Thyroid gland (tissue), 4 donors: ENCODE results near the gene RNASE1. TPM values are rescaled to one million over a fixed set of nuclear protein-coding genes. Genes with fewer than 3 reads are reported as not detected.

Source experiments
- DNase-seq, 2 donors: peaks; one replicate each; pipeline ENCODE4 v3.0.0-alpha.2; 2019
- H3K27ac ChIP-seq, 3 donors: fragments of 200-600 bp; sonication (generic); 1 replicate in 2 of 3; 2 replicates in 1 of 3; pipeline ENCODE4 v1.5.1; 2016 to 2019; ENCODE audit warnings: mild to moderate bottlenecking in 1 of 3, moderate library complexity in 1 of 3
- H3K27me3 ChIP-seq: fragments of 200-600 bp; sonication (generic); one replicate; pipeline ENCODE4 v1.5.1; 2019
- H3K36me3 ChIP-seq, 2 donors: fragments of 200-600 bp; sonication (generic); one replicate each; pipeline ENCODE4 v1.5.1; 2016 to 2019
- H3K4me1 ChIP-seq, 2 donors: fragments of 200-600 bp; sonication (generic); one replicate each; pipeline ENCODE4 v1.5.1; 2017 to 2019
- H3K4me3 ChIP-seq, 3 donors: fragments of 200-600 bp; sonication (generic); replicated peaks in 1 of 3; 1 replicate in 2 of 3; 2 replicates in 1 of 3; pipeline ENCODE4 v1.5.1; 2016; ENCODE audit warnings: mild to moderate bottlenecking in 1 of 3
- H3K9me3 ChIP-seq: fragments of 200-600 bp; sonication (generic); one replicate; pipeline ENCODE4 v1.5.1; 2017
- CTCF ChIP-seq, 6 experiments: fragments of 200-600 bp in 3 of 6; fragments of 450-650 bp in 3 of 6; sonication (generic) in 3 of 6; IDR thresholded peaks; one replicate each; pipeline ENCODE4 v1.5.1; 2016 to 2019; ENCODE audit warnings: antibody characterized with exemption in 6 of 6, mild to moderate bottlenecking in 2 of 6, inconsistent platforms in 1 of 6, moderate library complexity in 1 of 6
- POLR2A ChIP-seq, 2 donors: fragments of 450-650 bp; IDR thresholded peaks; one replicate each; pipeline ENCODE4 v1.6.1; 2017; ENCODE audit warnings: antibody characterized with exemption in 2 of 2, mild to moderate bottlenecking in 2 of 2, moderate library complexity in 1 of 2
- WGBS, 2 donors: methylation state at CpG; one replicate each; pipeline ENCODE4 v1.1.5; 2017; 5-methylcytosine and 5-hydroxymethylcytosine counted together
- intact Hi-C: fragments of 100-400 bp; cut with DNase I; formaldehyde crosslinking; loops from one replicate; pipeline ENCODE4 v1.15.1; 2023
- total RNA-seq, 4 donors: library from RNA; depleted of rRNA; stranded (reverse); fragments of >200 nt; gene quantifications; one replicate each; pipeline ENCODE4 v1.2.3, GENCODE V29; 2016

The RNASE1 gene
- total RNA-seq, 4 donors from 2014 or later: 69.0 to 208 (median 133) TPM

DNA sequence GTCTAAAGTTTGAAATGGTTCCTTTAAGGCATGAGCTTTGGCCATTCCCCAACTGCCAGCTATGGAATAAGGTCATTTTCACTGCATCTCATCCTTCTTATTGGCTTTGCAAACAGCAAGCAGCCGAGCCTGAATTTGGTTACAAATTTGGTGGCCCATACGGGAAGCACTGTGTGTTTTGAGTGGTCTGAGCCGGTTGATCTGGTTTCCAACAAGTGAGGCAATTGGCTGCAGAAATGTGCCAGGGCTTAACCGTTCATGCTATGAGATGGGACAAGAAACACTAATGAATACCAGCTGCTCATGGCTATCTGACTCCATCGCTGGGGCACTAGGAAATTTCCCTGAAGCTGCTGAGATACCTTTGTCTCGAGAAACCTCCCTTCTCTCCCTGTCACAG lies 47.6 kb downstream of the RNASE1 start:
- H3K36me3 ChIP-seq: no peaks in the 10 kb centered on the region
- peaks cover 3 to 8% of the 10 kb centered on the region in 2 donors for H3K4me1 ChIP-seq
- intact Hi-C loops: no loop called here
- TF ChIP-seq POLR2A (IDR thresholded peaks at IDR 0.05) (no peak), CTCF (IDR thresholded peaks at IDR 0.05) (no peak)
- 38 to 45% methylated on average over 6 of the region's 6 CpGs for WGBS, 2 donors
- no peaks in the 10 kb centered on the region for H3K9me3 ChIP-seq
- H3K4me3 ChIP-seq: no peak overlapping the region
- H3K27ac ChIP-seq: no peak overlapping the region
- peak; percentile 21 to 35 for DNase-seq
- H3K27me3 ChIP-seq: no peaks in the 10 kb centered on the region

- no peaks in the 10 kb centered on the region for H3K27me3 ChIP-seq
- peaks cover 3 to 8% of the 10 kb centered on the region in 2 donors for H3K4me1 ChIP-seq
- no peak overlapping the region for H3K27ac ChIP-seq
- no peaks in the 10 kb centered on the region for H3K9me3 ChIP-seq
- WGBS, 2 donors: 57 to 64% methylated on average over 2 of the region's 2 CpGs
- peak; percentile 17 to 18 for DNase-seq
- no peak for TF ChIP-seq CTCF (IDR thresholded peaks at IDR 0.05)
- H3K36me3 ChIP-seq: no peaks in the 10 kb centered on the region
- H3K4me3 ChIP-seq: no peak overlapping the region
- intact Hi-C loops: no loop called here
Measured at GRCh38 chr14:20754308-20754707, 48.3 kb downstream of the RNASE1 start.

DNA sequence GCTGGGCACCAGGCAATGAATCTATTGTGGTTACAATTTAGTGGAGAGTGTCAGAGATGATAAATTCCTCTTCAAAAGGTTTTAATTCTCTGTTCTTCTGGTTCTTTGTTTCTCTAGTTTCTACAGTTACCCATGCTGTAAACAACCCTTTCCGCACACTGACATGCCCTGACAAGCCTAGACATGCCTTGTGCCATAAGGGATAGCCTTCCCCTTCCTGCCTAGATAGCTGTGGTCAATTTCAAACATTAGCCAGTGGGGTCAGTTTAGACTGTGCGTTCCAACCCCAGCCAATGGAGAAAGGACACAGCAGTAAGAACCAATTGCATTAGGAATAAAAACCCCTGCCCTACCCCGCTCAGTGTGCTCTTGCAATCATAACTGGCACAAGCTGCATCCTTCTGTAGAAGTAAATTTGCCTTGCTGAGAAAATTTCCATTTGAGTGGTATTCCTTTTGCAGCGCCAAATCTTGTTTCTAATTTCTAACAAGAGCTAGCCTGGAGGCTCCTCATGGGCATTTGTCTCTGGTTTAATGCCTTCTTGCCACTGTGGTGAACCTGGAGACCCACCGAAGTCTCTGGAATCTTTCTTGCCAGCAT lies 50.6 kb downstream of the RNASE1 start:
- H3K27me3 ChIP-seq: no peaks in the 10 kb centered on the region
- no peaks in the 10 kb centered on the region for H3K9me3 ChIP-seq
- no peak for TF ChIP-seq CTCF (IDR thresholded peaks at IDR 0.05)
- no peak for TF ChIP-seq POLR2A (IDR thresholded peaks at IDR 0.05)
- 91 to 96% methylated on average over 5 of the region's 5 CpGs for WGBS, 2 donors
- H3K36me3 ChIP-seq: no peaks in the 10 kb centered on the region
- H3K4me1 ChIP-seq: peaks cover 3 to 8% of the 10 kb centered on the region in 2 donors
- no peak overlapping the region for H3K27ac ChIP-seq
- intact Hi-C loops: no loop called here
- no peak for DNase-seq
- H3K4me3 ChIP-seq: no peak overlapping the region

Other genes starting within 250 kb of the RNASE1 start
- not detected for gene RNASE9, start 241.8 kb downstream of the RNASE1 start, total RNA-seq
- gene RNASE11, start 214.8 kb downstream of the RNASE1 start, total RNA-seq: not detected
- not detected for gene RNASE12, start 211.5 kb downstream of the RNASE1 start, total RNA-seq
- not detected for gene OR6S1, start 161.2 kb downstream of the RNASE1 start, total RNA-seq
- gene RNASE4, start 118.3 kb downstream of the RNASE1 start, total RNA-seq: 10 to 100 TPM; 15.5 to 58.9 (median 45.8) TPM
- gene ANG, start 114.1 kb downstream of the RNASE1 start, total RNA-seq: 10 to 100 TPM in 1 of 4 donors, 1 to 10 TPM in 3; 2.8 to 17.6 (median 5.8) TPM
- not detected for gene EDDM3A, start 57.0 kb downstream of the RNASE1 start, total RNA-seq
- not detected for gene EDDM3B, start 34.4 kb downstream of the RNASE1 start, total RNA-seq
- 10 to 100 TPM in 1 of 4 donors, 1 to 10 TPM in 3; 1.8 to 13.2 (median 6.2) TPM for gene RNASE6, start 21.6 kb downstream of the RNASE1 start, total RNA-seq
- gene RNASE3, start 88.5 kb upstream of the RNASE1 start, total RNA-seq: not detected
- gene RNASE2, start 152.6 kb upstream of the RNASE1 start, total RNA-seq: not detected
- 100 to 1,000 TPM in 2 of 4 donors, 10 to 100 TPM in 2; 82.8 to 164 (median 114) TPM for gene METTL17, start 187.1 kb upstream of the RNASE1 start, total RNA-seq
- gene SLC39A2, start 196.4 kb upstream of the RNASE1 start, total RNA-seq: not detected
- 100 to 1,000 TPM; 152 to 212 (median 183) TPM for gene NDRG2, start 222.2 kb upstream of the RNASE1 start, total RNA-seq
- gene TPPP2, start 227.4 kb upstream of the RNASE1 start, total RNA-seq: not detected
- not detected for gene RNASE13, start 232.0 kb upstream of the RNASE1 start, total RNA-seq
- gene RNASE7, start 239.5 kb upstream of the RNASE1 start, total RNA-seq: not detected